Stimulated activated naive CD4-positive, alpha-beta T cell (primary cell): ENCODE data around the gene EOLA2.
"Not testable (repeated sequence)": the region's sequence is repeated elsewhere in the genome, so short reads cannot be mapped to it uniquely, and the experiment has no call there.

Experiments used
- DNase-seq, 6 experiments: peaks; one replicate each; lab custom pipeline; 2025; lab: John Stamatoyannopoulos, UW

The EOLA2 gene

GRCh38 chrX:149932970-149933369 is 5.3 kb downstream of the EOLA2 start:
- not testable (repeated sequence) for DNase-seq

- not testable (repeated sequence) for DNase-seq
Measured at GRCh38 chrX:149932150-149932549, 6.1 kb downstream of the EOLA2 start.

GRCh38 chrX:149931355-149931754 is 6.9 kb downstream of the EOLA2 start:
- DNase-seq, result not testable (repeated sequence)

- not testable (repeated sequence) for DNase-seq
Measured at GRCh38 chrX:149929400-149929799, 8.9 kb downstream of the EOLA2 start, which contains the start of gene HSFX4. Gene HSFX4 (plus strand): TSS chrX:149929573. CDS start chrX:149929645, 72 bp downstream.

- DNase-seq, result not testable (repeated sequence)
Measured at GRCh38 chrX:149928635-149929034, 9.7 kb downstream of the EOLA2 start.

GRCh38 chrX:149927964-149928258 is 10.4 kb downstream of the EOLA2 start:
- not testable (repeated sequence) for DNase-seq

- not testable (repeated sequence) for DNase-seq
Measured at GRCh38 chrX:149927245-149927963, 10.9 kb downstream of the EOLA2 start.

GRCh38 chrX:149924434-149924833 is 13.9 kb downstream of the EOLA2 start:
- DNase-seq, result not testable (repeated sequence)

GRCh38 chrX:149923836-149924235 is 14.5 kb downstream of the EOLA2 start:
- not testable (repeated sequence) for DNase-seq

- no peak for DNase-seq
Measured at GRCh38 chrX:149916745-149917392, 21.4 kb downstream of the EOLA2 start.

- DNase-seq, result peak in 1 of 6 experiments; percentile 44
Measured at GRCh38 chrX:149910178-149910695, 28.1 kb downstream of the EOLA2 start.

GRCh38 chrX:149909324-149910177 is 28.7 kb downstream of the EOLA2 start:
- peak in 2 of 6 experiments; percentile 8 to 57 for DNase-seq

- DNase-seq, result no peak
Measured at GRCh38 chrX:149908727-149909126, 29.6 kb downstream of the EOLA2 start.

GRCh38 chrX:149908308-149908707 is 30.0 kb downstream of the EOLA2 start:
- DNase-seq, result no peak

GRCh38 chrX:149903889-149904748 is 34.2 kb downstream of the EOLA2 start:
- DNase-seq, result no peak

- no peak for DNase-seq
Measured at GRCh38 chrX:149898554-149898953, 39.7 kb downstream of the EOLA2 start.

- not testable (repeated sequence) for DNase-seq
Measured at GRCh38 chrX:149890828-149891227, 47.5 kb downstream of the EOLA2 start.
